GM18907 (cell line): ENCODE measurements around the gene HDAC7.

Source experiments
- ATAC-seq: cut with Tn5 transposase; IDR thresholded peaks from one replicate; pipeline ENCODE4 v1.9.1; 2021; ENCODE audit warnings: mild to moderate bottlenecking, moderate library complexity; ENCODE audit not compliant: unreplicated experiment

The HDAC7 gene

DNA sequence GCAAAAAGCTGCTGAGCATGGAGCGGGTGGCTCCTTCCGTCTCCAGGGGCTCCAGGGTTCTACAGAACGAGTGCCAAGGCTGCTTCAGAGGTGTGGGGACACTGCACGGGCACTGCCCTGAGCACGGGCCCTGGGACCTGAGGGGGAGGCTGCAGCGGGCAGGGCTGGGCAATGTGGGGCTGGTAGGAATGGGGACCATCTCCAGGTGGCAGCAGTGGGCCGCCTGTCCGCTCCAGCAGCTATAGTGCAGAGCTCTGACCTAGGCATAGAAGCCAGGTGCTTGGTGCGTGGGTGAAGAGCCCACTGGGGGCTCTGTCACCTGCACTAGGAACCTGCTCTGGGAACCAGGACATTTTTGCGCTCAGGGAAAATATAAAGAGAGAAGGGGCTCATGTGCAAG lies 22.3 kb downstream of the HDAC7 start:
- no peak for ATAC-seq

DNA sequence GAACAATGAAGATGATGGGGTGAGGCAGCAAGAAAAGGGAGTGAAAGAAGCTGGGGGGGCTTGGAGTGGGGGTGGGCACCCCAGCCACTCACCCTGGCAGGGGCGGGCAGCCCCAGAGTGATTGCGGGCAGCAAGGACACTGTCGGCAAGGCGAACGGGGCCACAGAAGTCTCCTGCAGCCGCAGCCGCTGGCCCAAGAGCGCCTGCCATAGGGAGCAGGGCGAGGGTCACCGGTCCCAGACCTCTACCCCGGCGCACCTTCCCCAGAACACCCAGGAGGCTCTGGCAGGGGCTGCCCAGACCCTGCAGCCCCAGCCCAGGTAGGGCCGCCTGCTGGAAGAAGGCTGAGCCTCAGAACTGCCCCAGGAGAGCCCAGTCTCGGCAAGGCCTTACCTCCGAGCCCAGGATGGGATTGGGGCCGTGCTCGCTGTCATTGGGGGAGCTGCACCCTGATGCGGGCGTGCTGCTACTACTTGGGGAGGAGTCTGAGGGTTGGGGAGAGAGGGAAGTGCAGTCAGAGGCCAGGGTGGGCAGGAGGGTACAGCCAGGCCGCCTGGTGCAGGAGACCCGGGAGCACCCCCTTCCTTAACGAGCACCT lies 23.8 kb downstream of the HDAC7 start:
- no peak for ATAC-seq

DNA sequence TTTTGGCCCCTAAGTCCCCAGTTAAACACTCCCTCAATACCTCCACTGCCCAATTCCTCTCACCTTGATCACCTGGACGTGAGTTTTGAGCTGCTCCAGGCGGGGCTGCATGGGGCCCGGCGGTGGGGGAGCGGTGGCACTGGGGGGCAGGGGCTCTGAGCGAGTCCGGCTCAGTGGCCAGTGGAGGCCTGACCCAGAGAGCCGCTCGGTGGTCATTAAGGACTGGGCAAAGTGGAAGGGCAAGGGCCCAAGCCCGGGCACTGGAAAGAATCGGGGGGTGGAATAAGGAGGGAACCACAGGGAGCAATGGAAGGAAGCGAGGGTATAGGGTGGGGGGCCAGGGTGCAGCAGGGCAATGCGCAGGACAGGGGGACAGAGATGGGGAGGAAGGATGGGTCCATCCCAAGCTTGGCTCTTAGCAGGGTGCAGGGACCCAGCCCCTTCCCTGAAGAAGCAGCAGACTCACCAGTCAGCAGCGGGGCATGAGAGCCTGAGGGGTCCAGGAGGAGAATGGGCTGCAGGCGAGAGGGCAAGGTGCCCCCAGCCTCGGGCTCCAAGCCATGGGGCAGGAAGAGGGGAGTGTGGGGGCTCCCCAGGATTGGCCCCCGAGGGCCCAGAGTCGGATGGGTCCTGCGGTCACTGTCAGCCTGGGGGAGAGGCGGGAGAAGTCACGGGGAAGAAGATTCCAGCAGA lies 24.4 kb downstream of the HDAC7 start:
- no peak for ATAC-seq

DNA sequence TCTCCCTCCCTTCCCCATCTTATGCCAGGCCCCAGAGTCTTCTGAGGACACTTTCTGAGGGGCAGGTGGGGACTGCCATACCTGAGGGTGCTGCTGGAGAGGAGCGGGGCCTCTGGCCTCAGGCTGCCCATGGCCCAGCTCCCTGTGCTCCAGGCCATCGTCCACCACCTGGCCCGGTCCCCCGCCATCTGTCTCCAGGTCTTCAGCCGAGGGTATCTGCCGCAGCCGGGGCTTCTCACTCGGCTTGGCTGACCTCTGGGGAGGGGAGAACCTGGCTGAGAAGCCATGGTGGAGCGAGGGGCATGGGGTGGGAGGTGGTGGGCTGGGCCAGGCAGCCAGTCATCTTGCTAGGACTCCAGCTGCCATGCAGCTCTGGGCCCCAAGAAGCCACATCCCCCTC lies 25.0 kb downstream of the HDAC7 start:
- no peak for ATAC-seq

DNA sequence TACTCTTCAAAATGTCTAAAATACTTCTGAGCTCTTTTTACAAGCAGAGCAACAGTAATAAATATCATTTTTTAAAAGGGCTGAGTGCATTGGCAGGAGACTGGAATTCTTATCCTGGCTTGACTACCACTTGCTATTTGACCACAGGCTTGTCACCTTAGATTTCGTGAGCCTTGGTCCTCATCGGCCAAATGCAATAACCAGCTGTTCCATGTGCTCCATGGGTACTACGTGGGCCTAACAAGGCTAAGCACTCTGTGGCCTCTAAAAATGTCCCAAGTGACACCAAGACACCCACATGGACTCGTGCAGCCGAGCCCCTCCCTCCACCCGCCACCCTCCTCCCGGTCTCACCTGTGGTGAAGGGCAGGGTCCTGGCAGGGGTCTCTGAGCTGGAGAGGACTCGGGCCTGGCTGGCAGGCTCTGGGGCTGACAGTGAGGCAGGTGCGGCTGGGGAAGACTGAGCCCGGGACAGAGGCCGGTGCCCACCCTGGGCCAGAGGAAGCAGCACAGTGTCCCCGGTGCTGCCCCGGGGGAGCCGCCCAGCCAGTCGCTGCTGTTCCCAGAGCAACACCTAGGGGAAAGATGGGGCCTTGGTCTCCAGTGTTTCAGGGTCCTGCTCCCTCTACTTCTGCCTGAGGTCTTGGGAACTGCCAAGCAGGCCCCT lies 26.6 kb downstream of the HDAC7 start:
- ATAC-seq = no peak

DNA sequence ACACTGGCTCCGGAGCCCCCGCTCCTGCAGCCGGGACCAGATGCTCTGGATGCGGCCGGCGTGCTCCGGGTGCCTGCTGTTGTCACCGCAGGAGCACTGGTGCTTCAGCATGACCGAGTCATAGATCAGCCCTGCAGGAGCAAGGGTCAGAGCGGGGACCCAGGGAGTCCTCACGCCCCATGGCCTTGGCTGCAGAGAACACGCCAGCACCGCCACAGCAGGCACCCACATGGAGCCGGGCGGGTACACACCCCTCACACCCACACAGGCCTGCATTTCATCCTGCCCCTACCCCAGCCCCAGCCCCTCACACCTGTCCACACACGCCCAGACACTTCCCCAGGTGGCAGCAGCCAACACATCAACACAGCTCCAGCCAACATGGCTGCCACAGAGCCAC lies 27.8 kb downstream of the HDAC7 start:
- no peak for ATAC-seq

DNA sequence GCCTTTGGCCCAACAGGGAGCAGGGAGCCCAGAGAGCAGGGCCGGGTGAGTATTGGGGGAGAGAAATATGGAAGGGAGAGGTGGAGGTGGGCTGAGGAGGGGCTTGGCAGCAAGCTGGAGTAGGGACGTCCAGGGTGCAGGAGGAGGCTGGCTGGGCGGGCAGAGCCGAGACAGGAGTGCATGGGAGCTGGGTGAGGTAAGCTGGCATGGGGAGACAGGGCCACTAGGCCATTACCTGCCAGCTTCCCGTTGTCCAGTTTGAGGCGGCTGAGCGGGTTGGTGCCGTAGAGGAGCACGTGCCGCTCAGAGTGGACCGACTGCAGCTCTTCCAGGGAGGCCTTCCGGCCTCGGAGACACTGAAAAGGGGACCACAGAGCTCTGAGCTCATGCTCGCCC lies 28.4 kb downstream of the HDAC7 start:
- no peak for ATAC-seq

DNA sequence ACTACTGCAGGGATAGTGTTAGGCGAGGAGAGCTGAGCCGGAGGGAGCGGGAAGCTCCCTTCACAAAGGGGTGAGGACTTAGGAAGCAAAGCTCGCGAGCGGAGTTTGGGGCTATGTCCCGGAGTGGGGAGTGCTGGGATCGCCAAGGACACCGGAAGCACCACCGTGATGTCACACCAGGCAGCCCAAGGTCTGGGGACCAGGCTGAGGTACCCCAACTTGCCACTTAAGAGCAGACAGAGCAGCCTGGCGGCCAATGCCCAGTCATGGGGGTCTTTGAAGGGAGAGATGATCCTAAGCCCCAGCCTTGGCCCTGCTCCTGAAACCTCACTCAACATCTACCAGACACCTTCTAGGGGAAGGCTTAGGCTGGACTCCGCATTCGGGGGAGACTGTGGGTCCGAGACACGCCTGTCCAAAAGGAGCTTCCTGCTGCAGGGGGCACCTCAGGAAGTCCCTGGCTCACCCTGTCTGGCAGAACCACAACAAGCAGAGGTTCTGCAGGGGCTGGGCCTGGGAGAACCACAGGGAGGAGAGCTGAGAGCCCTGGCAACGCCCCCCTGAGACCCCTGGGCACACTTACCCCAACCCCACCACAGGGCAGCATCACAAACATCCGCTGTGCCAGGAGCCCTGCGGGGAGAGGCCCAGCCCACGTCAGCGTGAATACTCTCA lies 28.9 kb downstream of the HDAC7 start:
- no peak for ATAC-seq

DNA sequence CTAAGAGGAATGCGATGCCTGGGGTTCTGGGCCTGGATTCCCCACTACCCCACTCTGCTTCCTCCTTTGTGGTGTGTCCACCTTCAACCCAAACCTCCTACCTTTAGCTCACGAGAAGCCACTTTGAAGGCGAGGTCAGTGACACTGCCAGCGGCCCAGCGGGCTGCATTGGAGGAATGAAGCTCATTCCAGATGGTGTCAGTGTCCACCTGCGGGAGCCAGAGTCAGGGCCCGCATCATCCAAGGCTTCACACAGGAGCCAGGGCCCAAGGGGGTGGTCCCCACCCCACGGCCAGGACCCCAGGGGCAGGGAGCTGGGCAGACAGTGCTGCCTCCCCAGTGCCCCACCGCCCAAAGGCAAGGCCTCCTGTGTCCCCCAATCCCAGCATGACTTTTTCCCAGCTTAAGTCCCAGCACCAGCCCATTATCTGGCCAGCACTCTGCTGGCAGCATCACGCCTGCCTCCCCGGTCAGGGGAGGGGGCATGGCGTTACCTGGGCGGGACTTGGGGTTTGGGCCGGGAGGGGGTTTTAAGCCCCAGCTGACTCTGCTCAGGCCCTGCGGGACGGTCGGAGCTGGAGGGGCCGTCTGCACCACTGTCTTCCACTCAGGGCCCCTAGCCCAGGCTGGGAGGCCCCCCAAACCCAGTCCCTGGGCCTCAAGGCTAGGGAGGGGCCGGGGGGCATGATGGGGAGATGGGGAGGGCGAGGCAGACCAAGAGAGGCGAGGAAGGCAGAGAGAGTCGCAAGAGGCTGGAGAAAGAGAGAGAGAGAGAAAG lies 29.8 kb downstream of the HDAC7 start:
- no peak for ATAC-seq

DNA sequence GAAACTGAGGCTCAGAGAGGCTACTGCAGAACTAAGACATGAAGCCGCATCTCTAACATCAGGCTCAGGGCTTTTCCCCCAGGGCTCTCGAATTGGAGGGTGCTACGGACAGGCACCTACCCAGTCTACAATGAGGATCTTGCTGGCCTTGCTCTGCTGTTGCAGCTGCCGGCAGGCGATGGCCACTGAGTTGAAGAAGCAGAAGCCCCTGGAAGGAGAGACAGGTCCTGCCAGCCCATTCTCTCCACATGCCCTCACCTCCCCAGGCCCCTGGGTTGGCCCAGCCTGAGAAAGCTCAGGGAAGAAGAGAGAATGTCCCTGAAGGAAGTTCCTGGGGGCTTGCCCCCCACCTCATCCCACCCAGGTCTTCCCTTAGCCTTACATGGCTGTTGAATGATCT lies 30.6 kb downstream of the HDAC7 start:
- no peak for ATAC-seq

DNA sequence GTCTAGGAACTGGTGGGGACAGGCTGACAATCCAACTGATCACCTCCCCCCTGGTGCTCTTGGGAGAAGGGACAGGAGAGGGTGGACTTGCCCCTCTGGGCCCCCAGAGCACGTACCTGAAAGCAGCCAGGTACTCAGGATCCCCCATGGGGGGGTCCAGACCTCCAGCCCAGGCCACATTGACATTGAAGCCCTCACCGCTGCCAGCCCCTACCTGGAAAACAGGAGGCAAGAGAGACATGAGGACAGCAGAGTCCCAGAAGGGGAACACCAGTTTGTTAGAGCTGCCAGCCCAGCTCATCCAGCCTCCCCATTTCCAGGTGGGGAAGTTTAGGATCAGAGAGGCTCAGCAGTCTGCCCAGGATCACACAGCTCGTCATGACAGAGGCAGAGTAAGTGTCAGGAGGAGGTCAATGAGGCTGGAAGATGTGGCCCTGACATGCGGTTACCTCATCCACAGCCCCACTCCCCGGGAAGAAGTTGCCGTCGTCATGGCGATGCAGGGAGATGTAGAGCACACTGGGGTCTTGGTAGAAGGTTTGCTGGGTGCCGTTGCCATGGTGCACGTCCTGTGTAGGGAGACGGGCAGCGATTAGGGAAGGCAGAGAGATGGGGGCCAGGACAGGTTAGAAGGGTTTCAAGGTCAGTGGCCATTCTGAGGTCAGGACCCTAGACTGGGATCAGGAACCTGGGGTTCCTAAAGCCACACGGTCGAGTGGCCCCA lies 31.9 kb downstream of the HDAC7 start:
- ATAC-seq = no peak

DNA sequence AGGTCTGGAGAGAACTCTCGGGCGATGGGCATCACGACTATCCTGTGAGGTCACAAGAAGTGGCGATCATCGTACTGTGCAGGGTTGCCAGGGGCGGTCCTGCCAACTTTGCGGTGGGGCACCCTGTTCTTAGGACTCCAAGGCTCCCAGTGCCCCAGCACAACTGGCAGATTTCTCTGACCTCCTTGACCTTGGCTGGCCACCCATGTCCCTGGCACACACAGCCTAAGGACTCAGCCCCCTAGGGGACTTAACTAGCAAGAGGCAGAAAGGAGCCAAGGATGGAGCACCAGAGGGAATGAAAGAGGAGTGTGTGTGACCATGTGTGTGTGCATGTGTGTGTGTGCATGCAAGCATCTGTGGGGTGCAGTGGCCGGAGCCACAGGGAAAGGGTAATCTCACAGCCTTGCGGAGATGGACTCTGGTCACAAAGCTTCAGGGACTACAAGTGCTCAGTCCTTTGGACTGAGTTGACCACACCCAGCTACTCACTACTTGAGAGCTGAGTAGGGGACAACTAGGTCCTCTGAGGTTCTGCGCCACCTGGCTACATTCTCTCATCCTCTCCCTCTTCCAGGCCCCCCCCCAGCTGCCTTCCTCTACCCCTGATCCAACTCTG lies 32.9 kb downstream of the HDAC7 start:
- no peak for ATAC-seq

DNA sequence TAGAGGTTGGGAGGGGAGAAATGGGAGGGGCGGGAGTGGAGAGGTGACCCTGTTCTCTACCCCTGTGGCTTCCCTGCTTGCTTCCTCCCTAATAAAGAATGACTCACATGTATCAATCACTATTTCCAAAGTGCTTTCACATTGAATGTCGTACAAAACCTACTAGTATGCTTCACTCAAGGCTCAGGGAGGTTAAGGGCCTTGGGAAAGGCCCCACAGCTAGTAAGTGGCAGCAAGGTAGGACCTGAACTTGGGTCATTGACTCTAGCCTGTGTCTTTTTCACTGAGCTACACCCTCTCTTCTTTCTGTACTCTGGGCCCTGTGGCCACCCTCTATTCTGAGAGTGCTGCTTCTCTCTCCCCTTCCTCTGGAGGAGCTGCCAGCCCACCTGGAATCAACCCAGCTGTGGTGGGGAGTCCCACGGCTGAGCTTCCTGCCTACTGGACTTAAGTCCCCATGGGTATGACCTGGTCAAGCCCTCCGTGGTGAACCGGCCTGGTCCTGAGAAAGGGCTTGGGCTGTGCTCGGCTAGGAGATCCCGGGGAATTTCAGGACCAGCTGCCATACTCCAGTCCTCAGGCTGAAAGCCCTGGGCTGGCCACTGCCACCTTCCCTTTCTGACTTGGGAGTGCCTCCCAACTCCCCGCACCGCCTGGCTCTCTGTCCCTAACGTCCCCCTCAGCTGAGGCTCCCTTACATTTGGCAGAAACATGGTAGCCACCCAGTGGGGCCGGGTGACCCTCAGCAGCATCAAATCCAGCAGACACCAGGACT lies 33.6 kb downstream of the HDAC7 start:
- ATAC-seq = no peak

DNA sequence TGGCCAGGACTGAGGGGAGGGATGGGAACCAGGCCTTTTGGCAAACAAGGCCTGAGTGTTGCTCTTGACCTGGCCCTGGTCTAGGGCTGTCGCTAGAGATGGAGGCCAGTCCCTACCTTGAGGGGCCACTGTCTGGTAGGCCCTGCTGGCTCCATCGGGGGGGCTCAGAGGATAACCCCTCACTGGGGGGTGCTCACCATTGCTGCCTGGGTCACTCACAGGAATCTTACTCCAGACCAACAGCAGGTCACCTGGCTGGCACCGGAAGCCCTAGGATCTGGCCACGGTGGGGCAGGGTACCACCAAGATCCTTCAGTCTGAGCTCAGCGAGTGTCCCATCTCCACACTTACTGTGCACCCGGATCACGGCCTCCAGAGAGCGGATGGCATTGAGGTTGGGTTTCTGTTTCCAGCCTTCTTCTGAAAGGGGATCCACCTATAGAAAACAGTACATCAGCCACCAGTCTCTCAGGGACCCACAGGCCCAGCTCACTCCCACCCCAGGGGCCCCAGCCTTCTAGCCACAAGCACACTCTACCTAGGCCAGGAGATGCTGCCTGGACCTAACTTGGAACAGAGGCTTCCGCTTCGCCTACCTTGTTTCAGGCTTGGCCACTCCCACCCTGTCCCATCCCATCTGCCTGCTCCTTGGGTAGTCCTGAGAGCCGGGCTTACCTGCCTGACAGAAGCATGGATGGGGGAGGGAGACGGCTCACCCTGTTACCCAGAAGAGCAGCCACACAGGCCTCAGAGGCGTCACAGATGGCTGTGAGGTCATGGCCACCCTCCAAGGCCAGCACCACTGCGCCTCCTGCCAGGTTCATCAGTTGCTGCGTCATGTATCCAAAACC lies 34.4 kb downstream of the HDAC7 start:
- no peak for ATAC-seq

DNA sequence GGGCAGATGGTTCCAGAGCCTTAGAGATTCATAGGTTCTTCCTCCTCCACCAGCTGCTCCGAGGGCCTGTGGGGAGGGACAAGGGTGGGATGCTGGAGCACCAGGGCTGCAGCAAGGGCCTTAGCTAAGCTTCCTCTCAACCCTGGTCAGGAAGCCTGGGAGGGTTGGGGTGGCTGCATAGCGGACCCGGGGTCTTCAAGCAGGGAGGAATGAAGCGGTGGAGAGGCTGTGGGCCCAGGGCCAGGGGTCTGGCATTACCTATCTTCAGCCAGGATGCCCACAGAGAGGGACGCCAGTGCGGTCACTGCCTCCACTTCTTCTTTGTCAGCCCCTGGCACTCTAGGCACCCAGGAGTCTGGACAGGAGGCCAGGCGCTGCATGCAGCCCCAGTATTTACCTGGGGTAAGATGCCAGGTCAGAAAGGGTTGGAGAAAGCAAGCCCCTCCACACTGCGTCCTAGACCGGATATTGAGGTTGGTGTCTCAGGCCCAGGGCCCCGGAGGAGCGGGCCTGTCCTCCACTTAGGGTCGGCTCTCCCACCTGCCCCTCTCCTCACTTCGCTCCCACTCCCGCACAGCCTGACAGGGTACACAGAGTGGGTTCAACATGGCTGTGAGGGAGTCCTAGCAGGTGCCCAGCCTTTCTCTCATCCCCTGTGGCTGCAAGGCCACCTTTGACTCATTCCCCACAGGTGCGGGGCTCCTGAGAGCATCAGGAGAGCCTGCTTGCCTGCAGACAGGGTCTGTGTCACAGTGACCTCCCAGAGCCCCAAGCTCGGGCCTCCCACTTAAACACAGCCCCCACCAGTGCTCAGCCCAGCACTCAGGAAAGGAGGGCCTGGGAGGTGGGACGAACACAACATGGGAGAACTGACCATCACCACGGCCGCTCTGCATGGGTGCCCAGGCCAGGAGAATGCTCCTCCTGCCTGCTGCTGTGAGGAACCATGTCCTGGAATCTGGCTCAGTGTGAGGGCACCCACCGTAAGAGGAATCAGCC lies 35.6 kb downstream of the HDAC7 start:
- ATAC-seq = no peak

DNA sequence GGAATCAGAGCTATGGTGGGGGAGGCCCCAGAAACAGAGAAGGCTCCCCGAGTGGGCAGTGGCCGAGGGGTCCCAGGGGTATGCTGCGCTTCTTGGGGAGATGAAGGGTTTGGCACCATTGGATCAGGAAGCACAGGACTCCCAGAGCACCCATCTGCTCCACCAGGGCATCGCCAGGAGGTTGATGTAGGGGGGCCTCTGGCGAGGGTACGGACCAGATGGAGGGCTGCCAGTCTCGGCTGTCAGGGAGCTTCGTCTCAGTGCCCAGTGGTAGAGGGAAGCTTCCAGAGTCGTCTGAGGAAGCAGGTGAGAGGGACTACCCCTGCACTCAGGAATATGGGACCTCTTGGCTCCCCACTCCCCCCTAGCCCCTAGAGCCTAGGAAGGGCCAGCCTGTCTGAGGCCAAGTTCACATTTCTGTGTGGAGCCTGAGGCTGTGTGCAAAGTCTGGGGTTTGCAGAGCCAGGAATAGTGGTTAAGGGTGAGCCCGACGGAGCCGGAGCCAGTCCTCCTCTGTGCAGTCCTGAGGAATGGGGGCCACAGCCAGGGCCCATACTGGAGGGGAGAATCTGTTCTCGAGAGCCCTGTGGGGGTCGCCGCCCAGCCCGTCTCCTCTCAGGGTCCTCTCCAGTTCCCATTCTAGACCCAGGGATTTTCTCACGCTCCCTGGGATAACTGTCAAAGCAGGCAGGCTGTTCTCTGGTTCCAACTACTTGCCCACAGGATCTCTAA lies 36.5 kb downstream of the HDAC7 start:
- no peak for ATAC-seq

DNA sequence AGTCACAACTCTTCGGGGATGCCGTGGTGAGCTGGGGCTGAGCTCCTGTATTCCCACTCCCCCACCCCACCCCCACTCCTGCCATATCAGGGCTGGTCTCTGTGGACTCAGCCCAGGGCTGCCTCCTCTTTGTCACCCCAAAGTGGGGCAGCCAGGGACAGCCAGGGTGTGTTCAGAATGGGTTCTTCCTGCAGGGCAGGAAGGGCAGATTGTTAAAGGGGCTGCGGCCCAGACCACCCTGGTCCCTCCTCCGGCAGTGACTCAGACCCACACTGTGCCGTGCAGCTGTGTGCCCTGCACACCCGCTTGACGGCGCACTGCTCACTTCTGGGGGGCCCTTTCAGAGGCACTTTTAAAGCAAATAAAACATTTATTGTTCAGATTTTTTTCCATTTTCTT lies 37.3 kb downstream of the HDAC7 start:
- ATAC-seq = no peak
